ENCODE results near the gene CAMTA1. TPM values are rescaled to one million over a fixed set of nuclear protein-coding genes. Genes with fewer than 3 reads are reported as not detected.

CAMTA1 gene
- total RNA-seq, 1 experiment from 2014 or later, result 82.2 TPM

- H3K27ac ChIP-seq (ENCODE audit: low read length), result no peak overlapping the region
- TF ChIP-seq SIN3A (IDR thresholded peaks at IDR 0.05; ENCODE audit: borderline replicate concordance, insufficient read depth, low read depth, low read length) (no peak), TCF7L2 (IDR thresholded peaks at IDR 0.05; ENCODE audit: low read depth, low read length) (no peak), POLR2AphosphoS5 (IDR thresholded peaks at IDR 0.05; ENCODE audit: low read depth, low read length) (no peak)
- TF ChIP-seq, protein P1, sequence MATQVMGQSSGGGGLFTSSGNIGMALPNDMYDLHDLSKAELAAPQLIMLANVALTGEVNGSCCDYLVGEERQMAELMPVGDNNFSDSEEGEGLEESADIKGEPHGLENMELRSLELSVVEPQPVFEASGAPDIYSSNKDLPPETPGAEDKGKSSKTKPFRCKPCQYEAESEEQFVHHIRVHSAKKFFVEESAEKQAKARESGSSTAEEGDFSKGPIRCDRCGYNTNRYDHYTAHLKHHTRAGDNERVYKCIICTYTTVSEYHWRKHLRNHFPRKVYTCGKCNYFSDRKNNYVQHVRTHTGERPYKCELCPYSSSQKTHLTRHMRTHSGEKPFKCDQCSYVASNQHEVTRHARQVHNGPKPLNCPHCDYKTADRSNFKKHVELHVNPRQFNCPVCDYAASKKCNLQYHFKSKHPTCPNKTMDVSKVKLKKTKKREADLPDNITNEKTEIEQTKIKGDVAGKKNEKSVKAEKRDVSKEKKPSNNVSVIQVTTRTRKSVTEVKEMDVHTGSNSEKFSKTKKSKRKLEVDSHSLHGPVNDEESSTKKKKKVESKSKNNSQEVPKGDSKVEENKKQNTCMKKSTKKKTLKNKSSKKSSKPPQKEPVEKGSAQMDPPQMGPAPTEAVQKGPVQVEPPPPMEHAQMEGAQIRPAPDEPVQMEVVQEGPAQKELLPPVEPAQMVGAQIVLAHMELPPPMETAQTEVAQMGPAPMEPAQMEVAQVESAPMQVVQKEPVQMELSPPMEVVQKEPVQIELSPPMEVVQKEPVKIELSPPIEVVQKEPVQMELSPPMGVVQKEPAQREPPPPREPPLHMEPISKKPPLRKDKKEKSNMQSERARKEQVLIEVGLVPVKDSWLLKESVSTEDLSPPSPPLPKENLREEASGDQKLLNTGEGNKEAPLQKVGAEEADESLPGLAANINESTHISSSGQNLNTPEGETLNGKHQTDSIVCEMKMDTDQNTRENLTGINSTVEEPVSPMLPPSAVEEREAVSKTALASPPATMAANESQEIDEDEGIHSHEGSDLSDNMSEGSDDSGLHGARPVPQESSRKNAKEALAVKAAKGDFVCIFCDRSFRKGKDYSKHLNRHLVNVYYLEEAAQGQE (IDR thresholded peaks at IDR 0.05; ENCODE audit: insufficient read depth in 1 of 2, low read depth in 2 of 2, low read length in 1 of 2), result no peak
- TF ChIP-seq, protein P2, sequence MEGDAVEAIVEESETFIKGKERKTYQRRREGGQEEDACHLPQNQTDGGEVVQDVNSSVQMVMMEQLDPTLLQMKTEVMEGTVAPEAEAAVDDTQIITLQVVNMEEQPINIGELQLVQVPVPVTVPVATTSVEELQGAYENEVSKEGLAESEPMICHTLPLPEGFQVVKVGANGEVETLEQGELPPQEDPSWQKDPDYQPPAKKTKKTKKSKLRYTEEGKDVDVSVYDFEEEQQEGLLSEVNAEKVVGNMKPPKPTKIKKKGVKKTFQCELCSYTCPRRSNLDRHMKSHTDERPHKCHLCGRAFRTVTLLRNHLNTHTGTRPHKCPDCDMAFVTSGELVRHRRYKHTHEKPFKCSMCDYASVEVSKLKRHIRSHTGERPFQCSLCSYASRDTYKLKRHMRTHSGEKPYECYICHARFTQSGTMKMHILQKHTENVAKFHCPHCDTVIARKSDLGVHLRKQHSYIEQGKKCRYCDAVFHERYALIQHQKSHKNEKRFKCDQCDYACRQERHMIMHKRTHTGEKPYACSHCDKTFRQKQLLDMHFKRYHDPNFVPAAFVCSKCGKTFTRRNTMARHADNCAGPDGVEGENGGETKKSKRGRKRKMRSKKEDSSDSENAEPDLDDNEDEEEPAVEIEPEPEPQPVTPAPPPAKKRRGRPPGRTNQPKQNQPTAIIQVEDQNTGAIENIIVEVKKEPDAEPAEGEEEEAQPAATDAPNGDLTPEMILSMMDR (IDR thresholded peaks at IDR 0.05), result no peak
- H3K27me3 ChIP-seq (ENCODE audit: control insufficient read depth, insufficient read depth, low read length), result no peaks in the 10 kb centered on the region; the same call in 1 of the 2 replicates
- no peaks in the 10 kb centered on the region for H3K36me3 ChIP-seq (ENCODE audit: control insufficient read depth, insufficient read depth, low read length)
- CTCF ChIA-PET, result interaction anchor here (0.6 kb wide), 1 partner anchor 40 kb away, joined by 3 read pairs; no protein-coding TSS in a partner anchor
- in situ Hi-C loops (cut with HindIII; ENCODE audit: low pct_unique_long_range_greater_than_20kb, low sequenced_read_pairs), result no loop called here
- BruUV-seq (replicated peaks), result no TSS peak
- POLR2A ChIA-PET, result interaction anchor here (0.6 kb wide), 1 partner anchor 124 kb away, joined by 4 read pairs; no protein-coding TSS in a partner anchor
- H3K9me3 ChIP-seq (ENCODE audit: control insufficient read depth, insufficient read depth, low read depth, low read length), result no peaks in the 10 kb centered on the region
- no peak overlapping the region for H3K4me3 ChIP-seq (ENCODE audit: low read depth in 2 of 2, low read length in 2 of 2)
- no peaks in the 10 kb centered on the region for H3K4me1 ChIP-seq (ENCODE audit: control insufficient read depth, insufficient read depth, low read length)
- intact Hi-C loops (cut with micrococcal nuclease; ENCODE audit: unreplicated experiment), result no loop called here
- ATAC-seq (no peak), DNase-seq (ENCODE audit: low read depth, low spot score) (no peak)
These were observed 932.6 kb downstream of the CAMTA1 start for GRCh38 chr1:7717748-7718368.

DNA sequence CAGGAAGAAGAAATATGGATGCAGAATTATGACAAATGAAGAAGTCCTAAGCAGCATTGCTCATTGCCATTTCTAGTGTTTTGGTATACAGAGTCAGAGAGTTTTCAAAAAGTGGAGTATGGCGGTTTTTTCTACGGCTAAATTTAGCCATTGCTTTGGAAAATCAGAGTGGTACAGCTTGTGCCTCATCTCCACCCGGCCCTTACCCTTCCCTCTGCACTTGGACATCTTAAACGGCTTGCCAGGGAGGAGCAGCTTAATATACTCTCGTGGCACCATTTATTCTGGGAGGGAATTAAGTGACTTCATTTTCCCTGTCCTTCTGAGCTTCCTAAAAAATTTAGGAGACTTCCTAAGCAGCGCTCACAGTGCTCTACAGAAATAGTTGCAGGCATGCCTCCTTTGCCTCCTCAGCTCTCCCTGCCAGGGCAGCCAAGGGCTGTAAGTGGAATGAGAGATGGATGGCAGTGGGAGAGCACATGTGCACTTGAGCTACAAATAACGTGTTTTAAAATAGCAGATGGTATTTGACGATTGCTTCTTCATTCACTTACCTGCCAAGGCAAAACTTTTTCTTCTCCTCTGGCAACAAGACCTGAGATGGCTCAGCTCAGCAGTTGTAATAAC lies 934.3 kb downstream of the CAMTA1 start:
- ATAC-seq (no peak), DNase-seq (ENCODE audit: low read depth, low spot score) (no peak)
- no peak overlapping the region for H3K27ac ChIP-seq (ENCODE audit: low read length)
- no peak for TF ChIP-seq TCF7L2 (IDR thresholded peaks at IDR 0.05; ENCODE audit: low read depth, low read length)
- no peak for TF ChIP-seq POLR2AphosphoS5 (IDR thresholded peaks at IDR 0.05; ENCODE audit: low read depth, low read length)
- no peak for TF ChIP-seq SIN3A (IDR thresholded peaks at IDR 0.05; ENCODE audit: borderline replicate concordance, insufficient read depth, low read depth, low read length)
- TF ChIP-seq, protein P1 (IDR thresholded peaks at IDR 0.05; ENCODE audit: insufficient read depth in 1 of 2, low read depth in 2 of 2, low read length in 1 of 2), result no peak
- TF ChIP-seq, protein P2 (IDR thresholded peaks at IDR 0.05), result no peak
- CTCF ChIA-PET, result interaction anchor here (1.1 kb wide), 1 partner anchor 33 kb away, joined by 4 read pairs; no protein-coding TSS in a partner anchor
- POLR2A ChIA-PET, result no interaction called here
- H3K4me3 ChIP-seq (ENCODE audit: low read depth in 2 of 2, low read length in 2 of 2), result no peak overlapping the region
- no peaks in the 10 kb centered on the region for H3K9me3 ChIP-seq (ENCODE audit: control insufficient read depth, insufficient read depth, low read depth, low read length)
- intact Hi-C loops (cut with micrococcal nuclease; ENCODE audit: unreplicated experiment), result no loop called here
- H3K36me3 ChIP-seq (ENCODE audit: control insufficient read depth, insufficient read depth, low read length), result no peaks in the 10 kb centered on the region
- in situ Hi-C loops (cut with HindIII; ENCODE audit: low pct_unique_long_range_greater_than_20kb, low sequenced_read_pairs), result no loop called here
- no peaks in the 10 kb centered on the region for H3K4me1 ChIP-seq (ENCODE audit: control insufficient read depth, insufficient read depth, low read length)
- no peaks in the 10 kb centered on the region; the same call in 1 of the 2 replicates for H3K27me3 ChIP-seq (ENCODE audit: control insufficient read depth, insufficient read depth, low read length)
- no TSS peak for BruUV-seq (replicated peaks)
